Measurements from ENCODE around the gene TMEM258. TPM values are rescaled to one million over a fixed set of nuclear protein-coding genes. Genes with fewer than 3 reads are reported as not detected.

Gene TMEM258
- total RNA-seq, 1 donor from 2014 or later: 47.9 TPM

DNA sequence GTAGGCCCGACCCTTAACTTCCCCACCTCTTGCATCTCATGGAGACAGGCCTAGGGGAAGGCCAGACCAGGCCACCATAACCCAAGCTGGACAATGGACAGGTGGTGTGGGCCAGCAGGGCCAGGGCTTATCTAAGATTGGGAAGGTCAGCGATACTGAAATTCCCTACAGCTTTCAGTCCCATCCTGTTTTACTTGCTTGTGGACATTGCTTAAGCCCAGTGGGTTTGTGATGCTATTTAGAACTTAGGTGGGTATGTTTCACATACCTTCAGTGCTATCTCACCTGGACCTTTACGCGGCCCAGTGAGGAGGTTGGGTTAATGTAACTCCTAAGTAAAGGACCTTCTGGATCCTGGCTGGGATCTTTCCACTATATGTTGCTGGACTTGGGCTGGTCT, 37.4 kb upstream of the TMEM258 start:
- DNase-seq (ENCODE audit: extremely low spot score in 2 of 2): no peak
- Histone ChIP-seq H3K4me3 (peak overlapping the region; percentile 65 to 66), H3K36me3 (no peaks in the 10 kb centered on the region), H3K9me3 (no peaks in the 10 kb centered on the region), H3K27ac (peak overlapping the region; percentile 78), H3K27me3 (no peaks in the 10 kb centered on the region), H3K4me1 (peaks cover 59% of the 10 kb centered on the region)
- intact Hi-C loops (cut with DNase I): no loop called here
- TF ChIP-seq, protein P1, sequence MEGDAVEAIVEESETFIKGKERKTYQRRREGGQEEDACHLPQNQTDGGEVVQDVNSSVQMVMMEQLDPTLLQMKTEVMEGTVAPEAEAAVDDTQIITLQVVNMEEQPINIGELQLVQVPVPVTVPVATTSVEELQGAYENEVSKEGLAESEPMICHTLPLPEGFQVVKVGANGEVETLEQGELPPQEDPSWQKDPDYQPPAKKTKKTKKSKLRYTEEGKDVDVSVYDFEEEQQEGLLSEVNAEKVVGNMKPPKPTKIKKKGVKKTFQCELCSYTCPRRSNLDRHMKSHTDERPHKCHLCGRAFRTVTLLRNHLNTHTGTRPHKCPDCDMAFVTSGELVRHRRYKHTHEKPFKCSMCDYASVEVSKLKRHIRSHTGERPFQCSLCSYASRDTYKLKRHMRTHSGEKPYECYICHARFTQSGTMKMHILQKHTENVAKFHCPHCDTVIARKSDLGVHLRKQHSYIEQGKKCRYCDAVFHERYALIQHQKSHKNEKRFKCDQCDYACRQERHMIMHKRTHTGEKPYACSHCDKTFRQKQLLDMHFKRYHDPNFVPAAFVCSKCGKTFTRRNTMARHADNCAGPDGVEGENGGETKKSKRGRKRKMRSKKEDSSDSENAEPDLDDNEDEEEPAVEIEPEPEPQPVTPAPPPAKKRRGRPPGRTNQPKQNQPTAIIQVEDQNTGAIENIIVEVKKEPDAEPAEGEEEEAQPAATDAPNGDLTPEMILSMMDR (IDR thresholded peaks at IDR 0.05): no peak
- TF ChIP-seq POLR2AphosphoS5 (IDR thresholded peaks at IDR 0.05; ENCODE audit: insufficient read depth in 1 of 2, low read depth in 1 of 2): no peak
- no peak for TF ChIP-seq POLR2A (IDR thresholded peaks at IDR 0.05)

DNA sequence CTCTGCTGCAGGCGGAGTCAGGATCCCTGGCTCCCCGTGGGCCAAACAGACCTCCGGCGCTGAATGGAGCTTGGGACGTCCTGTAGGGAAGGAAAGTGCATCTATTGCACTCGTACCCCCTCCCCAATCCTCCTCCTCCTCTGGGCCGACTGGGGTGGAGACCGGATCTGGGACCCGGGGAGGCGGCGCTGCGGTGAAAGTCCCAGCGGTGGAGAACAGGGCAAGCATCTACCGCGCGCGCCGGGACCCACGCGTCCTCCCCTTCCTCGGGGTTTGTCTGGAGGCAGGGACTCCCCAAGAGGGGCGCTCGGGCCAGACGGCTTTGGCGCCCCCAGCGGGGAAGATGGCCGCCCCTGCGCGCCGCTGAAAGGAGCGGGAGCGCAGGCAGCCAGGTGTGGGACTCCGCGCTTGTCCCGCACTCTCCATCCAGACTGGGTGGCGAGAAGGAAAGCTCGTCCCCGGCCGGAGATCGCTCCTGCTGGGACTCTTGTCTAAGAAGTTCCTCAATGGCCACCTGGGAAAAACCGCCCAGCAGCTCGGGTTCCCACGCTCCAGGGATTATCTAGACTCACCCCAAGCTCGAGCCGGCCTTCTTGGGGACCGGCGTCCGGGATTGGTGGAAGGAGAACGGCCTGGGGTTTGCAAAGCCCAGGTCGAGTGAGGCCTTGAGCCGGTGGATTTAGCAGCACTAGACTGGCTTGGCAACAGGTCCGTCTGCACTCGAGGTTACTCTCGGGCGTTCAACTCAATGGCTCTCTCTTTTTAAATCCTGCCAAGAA, 36.4 kb upstream of the TMEM258 start:
- H3K4me1 ChIP-seq: peaks cover 49% of the 10 kb centered on the region
- no peaks in the 10 kb centered on the region for H3K27me3 ChIP-seq
- H3K4me3 ChIP-seq: peak overlapping the region; percentile 65 to 66
- H3K27ac ChIP-seq: peak overlapping the region; percentile 78
- intact Hi-C loops (cut with DNase I): no loop called here
- H3K36me3 ChIP-seq: no peaks in the 10 kb centered on the region
- no peaks in the 10 kb centered on the region for H3K9me3 ChIP-seq
- no peak for DNase-seq (ENCODE audit: extremely low spot score in 2 of 2)
- TF ChIP-seq, protein P1 (IDR thresholded peaks at IDR 0.05): peak in 1 of 3 experiments; percentile 42
- no peak for TF ChIP-seq POLR2A (IDR thresholded peaks at IDR 0.05)
- TF ChIP-seq POLR2AphosphoS5 (IDR thresholded peaks at IDR 0.05; ENCODE audit: insufficient read depth in 1 of 2, low read depth in 1 of 2): peak in 1 of 2 donors; percentile 12

DNA sequence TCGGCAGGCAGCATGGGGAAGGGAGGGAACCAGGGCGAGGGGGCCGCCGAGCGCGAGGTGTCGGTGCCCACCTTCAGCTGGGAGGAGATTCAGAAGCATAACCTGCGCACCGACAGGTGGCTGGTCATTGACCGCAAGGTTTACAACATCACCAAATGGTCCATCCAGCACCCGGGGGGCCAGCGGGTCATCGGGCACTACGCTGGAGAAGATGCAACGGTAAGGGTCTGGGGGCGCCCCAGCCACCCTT, 35.9 kb upstream of the TMEM258 start:
- Histone ChIP-seq H3K27me3 (no peaks in the 10 kb centered on the region), H3K4me1 (peaks cover 46% of the 10 kb centered on the region), H3K27ac (peak overlapping the region; percentile 78), H3K4me3 (peak overlapping the region; percentile 65 to 66), H3K9me3 (no peaks in the 10 kb centered on the region), H3K36me3 (no peaks in the 10 kb centered on the region)
- TF ChIP-seq POLR2AphosphoS5 (IDR thresholded peaks at IDR 0.05; ENCODE audit: insufficient read depth in 1 of 2, low read depth in 1 of 2) (no peak), POLR2A (IDR thresholded peaks at IDR 0.05) (no peak)
- TF ChIP-seq, protein P1 (IDR thresholded peaks at IDR 0.05): no peak
- intact Hi-C loops (cut with DNase I): no loop called here
- no peak for DNase-seq (ENCODE audit: extremely low spot score in 2 of 2)

DNA sequence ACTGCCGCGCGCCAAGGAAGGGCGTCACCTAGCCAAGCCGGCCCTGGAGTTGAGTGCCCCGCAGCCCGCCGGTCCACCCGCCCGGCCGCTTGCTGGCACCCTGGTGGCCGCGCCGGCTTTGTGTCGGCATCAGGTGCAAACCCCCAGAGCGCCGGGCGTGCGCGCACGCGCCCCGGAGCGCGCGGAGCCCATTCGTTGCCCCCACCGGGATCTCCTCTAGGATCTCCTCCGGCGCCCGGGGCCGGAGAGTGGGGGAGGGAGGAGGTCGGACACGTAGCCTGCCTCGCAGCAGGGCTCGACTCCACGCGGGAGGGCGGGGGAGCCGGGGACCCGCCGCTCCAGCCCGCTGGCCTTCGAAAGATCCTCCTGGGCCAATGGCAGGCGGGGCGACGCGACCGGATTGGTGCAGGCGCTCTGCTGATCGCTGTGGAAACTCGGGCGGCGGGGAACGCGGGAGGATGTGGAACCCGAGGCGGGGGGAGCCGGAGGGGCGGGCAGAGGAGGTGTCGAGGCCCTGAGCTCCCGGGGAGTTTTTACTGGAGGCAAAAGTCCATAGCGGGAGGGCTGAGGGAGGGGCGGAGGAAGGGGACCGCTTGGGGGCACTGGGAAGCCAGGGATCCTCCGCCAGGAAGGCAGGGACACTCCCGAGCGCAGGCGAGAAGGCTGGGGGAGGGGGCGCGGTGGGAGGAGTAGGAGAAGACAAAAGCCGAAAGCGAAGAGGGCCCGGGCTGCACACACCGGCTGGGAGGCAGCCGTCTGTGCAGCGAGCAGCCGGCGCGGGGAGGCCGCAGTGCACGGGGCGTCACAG, 35.4 kb upstream of the TMEM258 start, which contains the start of gene FADS2:
TSS of gene FADS2 (plus strand) at position 730 of the 808 bp plus-strand sequence. CDS start 91 bp downstream, outside the sequence.
- Histone ChIP-seq H3K9me3 (no peaks in the 10 kb centered on the region), H3K27me3 (no peaks in the 10 kb centered on the region), H3K27ac (peak within 1 kb of the TSS; percentile 78), H3K36me3 (no peaks in the 10 kb centered on the region), H3K4me3 (peak within 1 kb of the TSS; percentile 65 to 66), H3K4me1 (peaks cover 46% of the 10 kb centered on the region)
- intact Hi-C loops (cut with DNase I): no loop called here
- TF ChIP-seq, protein P1 (IDR thresholded peaks at IDR 0.05): peak in 1 of 3 experiments; percentile 7
- TF ChIP-seq POLR2A (IDR thresholded peaks at IDR 0.05) (peak in 1 of 2 donors; percentile 20), POLR2AphosphoS5 (IDR thresholded peaks at IDR 0.05; ENCODE audit: insufficient read depth in 1 of 2, low read depth in 1 of 2) (peak in 1 of 2 donors; percentile 78)
- DNase-seq (ENCODE audit: extremely low spot score in 2 of 2): no peak
